H1 (cell line): ENCODE measurements around the gene CYSRT1. TPM values are rescaled to one million over a fixed set of nuclear protein-coding genes. Genes with fewer than 3 reads are reported as not detected.

Source experiments
- CTCF ChIA-PET: fragments of 300-600 bp; sonication (Branson Sonifier 250); formaldehyde crosslinking; loops from one replicate; lab custom pipeline; 2021; ENCODE audit not compliant: partially characterized antibody; lab: Charles Lee
- POLR2A ChIA-PET: fragments of 300-600 bp; sonication (Branson Sonifier 250); formaldehyde crosslinking; loops from one replicate; lab custom pipeline; 2021; ENCODE audit warnings: inconsistent platforms; ENCODE audit not compliant: partially characterized antibody; lab: Charles Lee
- DNase-seq, 2 experiments: peaks; one replicate each; pipeline versions ENCODE4 v3.0.0 to v3.0.0-alpha.2; 2010 to 2022; ENCODE audit warnings: low spot score in 2 of 2, low read depth in 1 of 2, mixed read lengths in 1 of 2
- FAIRE-seq: peaks from 2 replicates; lab custom pipeline; 2011; peaks lifted over from hg19 to GRCh38; lab: Jason Lieb, UNC
- H2AFZ ChIP-seq: 2 replicates; pipeline ENCODE4 v1.8.1; 2012; ENCODE audit warnings: low read length, inconsistent platforms
- H2AK5ac ChIP-seq: 2 replicates; pipeline ENCODE4 v1.6.1; 2013; ENCODE audit warnings: low read depth, low read length
- H2BK120ac ChIP-seq: replicated peaks from 2 replicates; pipeline ENCODE3; 2013; ENCODE audit warnings: low read depth, low read length, inconsistent platforms
- H2BK12ac ChIP-seq: 2 replicates; pipeline ENCODE4 v1.6.1; 2013; ENCODE audit warnings: low read depth, low read length
- H2BK15ac ChIP-seq: 2 replicates; pipeline ENCODE4 v1.6.1; 2013; ENCODE audit warnings: low read length
- H2BK20ac ChIP-seq: 2 replicates; pipeline ENCODE4 v1.6.1; 2013; ENCODE audit warnings: low read length
- H2BK5ac ChIP-seq: 2 replicates; pipeline ENCODE4 v1.6.1; 2013; ENCODE audit warnings: low read depth, low read length
- H3K14ac ChIP-seq: 2 replicates; pipeline ENCODE4 v1.6.1; 2013; ENCODE audit warnings: inconsistent platforms; ENCODE audit not compliant: insufficient read length
- H3K18ac ChIP-seq: 2 replicates; pipeline ENCODE4 v1.6.1; 2013; ENCODE audit warnings: low read length; ENCODE audit errors: extremely low read depth
- H3K23ac ChIP-seq: 2 replicates; pipeline ENCODE4 v1.6.1; 2013; ENCODE audit warnings: inconsistent platforms; ENCODE audit not compliant: insufficient read length
- H3K23me2 ChIP-seq: 2 replicates; pipeline ENCODE4 v1.6.1; 2013; ENCODE audit warnings: low read depth, low read length
- H3K27ac ChIP-seq: 2 replicates; pipeline ENCODE4 v1.6.1; 2011; ENCODE audit warnings: low read depth, low read length, inconsistent platforms
- H3K27me3 ChIP-seq, 4 experiments: replicated peaks in 1 of 4; 1 replicate in 1 of 4; 2 replicates in 3 of 4; pipeline versions ENCODE4 v1.6.1 to v1.8.1; 2011 to 2013; ENCODE audit warnings: low read length in 3 of 4, mild to moderate bottlenecking in 3 of 4, inconsistent platforms in 2 of 4, mixed read lengths in 2 of 4, moderate library complexity in 1 of 4; ENCODE audit not compliant: control insufficient read depth in 3 of 4, insufficient read depth in 3 of 4; ENCODE audit errors: extremely low read depth in 1 of 4
- H3K36me3 ChIP-seq, 4 experiments: 2 replicates each; pipeline versions ENCODE4 v1.6.1 to v1.8.1; 2011 to 2013; ENCODE audit warnings: mild to moderate bottlenecking in 4 of 4, low read length in 3 of 4, moderate library complexity in 2 of 4, control low read depth in 1 of 4, inconsistent platforms in 1 of 4; ENCODE audit not compliant: insufficient read depth in 4 of 4, control insufficient read depth in 2 of 4
- H3K4ac ChIP-seq: replicated peaks from 2 replicates; pipeline ENCODE3; 2013; ENCODE audit warnings: low read length, low read depth, mixed read lengths, inconsistent platforms; ENCODE audit not compliant: insufficient read length
- H3K4me1 ChIP-seq, 4 experiments: replicated peaks in 1 of 4; 1 replicate in 1 of 4; 2 replicates in 3 of 4; pipeline versions ENCODE4 v1.6.1 to v1.8.1; 2011 to 2013; ENCODE audit warnings: low read length in 3 of 4, inconsistent platforms in 2 of 4, mixed read lengths in 1 of 4; ENCODE audit not compliant: insufficient read depth in 4 of 4, control insufficient read depth in 3 of 4
- H3K4me2 ChIP-seq, 2 experiments: 2 replicates each; pipeline versions ENCODE4 v1.6.1 to v1.8.1; 2011 to 2013; ENCODE audit warnings: low read depth in 2 of 2, low read length in 2 of 2, control low read depth in 1 of 2, inconsistent platforms in 1 of 2, mild to moderate bottlenecking in 1 of 2; ENCODE audit not compliant: insufficient read depth in 1 of 2
- H3K4me3 ChIP-seq, 4 experiments: fragments of 200-600, 300-600 bp in 1 of 4; sonication (generic), shearing (Covaris generic), sonication (Bioruptor Twin) in 1 of 4; 2 replicates each; pipeline versions ENCODE4 v1.5.1 to v1.8.1; 2011 to 2016; ENCODE audit warnings: low read length in 4 of 4, low read depth in 3 of 4, control low read depth in 2 of 4, inconsistent platforms in 2 of 4, mild to moderate bottlenecking in 2 of 4, mixed read lengths in 1 of 4, moderate library complexity in 1 of 4; ENCODE audit not compliant: insufficient read depth in 2 of 4; ENCODE audit errors: extremely low read depth in 1 of 4
- H3K56ac ChIP-seq: replicated peaks from 2 replicates; pipeline ENCODE3; 2013; ENCODE audit warnings: low read depth, mild to moderate bottlenecking, mixed read lengths, low read length, inconsistent platforms; ENCODE audit not compliant: insufficient read length
- H3K79me1 ChIP-seq: 2 replicates; pipeline ENCODE4 v1.6.1; 2013; ENCODE audit warnings: low read depth, low read length, control low read depth
- H3K79me2 ChIP-seq, 2 experiments: 2 replicates each; pipeline versions ENCODE4 v1.6.1 to v1.8.1; 2012 to 2013; ENCODE audit warnings: low read length in 2 of 2, mild to moderate bottlenecking in 2 of 2, inconsistent platforms in 1 of 2; ENCODE audit not compliant: insufficient read depth in 2 of 2, control insufficient read depth in 1 of 2
- H3K9ac ChIP-seq, 4 experiments: replicated peaks in 1 of 4; 1 replicate in 1 of 4; 2 replicates in 3 of 4; pipeline versions ENCODE4 v1.6.1 to v1.8.1; 2011 to 2013; ENCODE audit warnings: low read depth in 3 of 4, low read length in 3 of 4, control low read depth in 2 of 4, mild to moderate bottlenecking in 2 of 4, moderate library complexity in 2 of 4, inconsistent platforms in 1 of 4; ENCODE audit errors: extremely low read depth in 1 of 4
- H3K9me3 ChIP-seq, 2 experiments: 2 replicates each; pipeline versions ENCODE4 v1.6.1 to v1.8.1; 2012 to 2013; ENCODE audit warnings: mild to moderate bottlenecking in 2 of 2, moderate library complexity in 2 of 2, control low read depth in 1 of 2, inconsistent platforms in 1 of 2, low read depth in 1 of 2, low read length in 1 of 2, mixed read lengths in 1 of 2; ENCODE audit not compliant: insufficient read depth in 2 of 2
- H4K20me1 ChIP-seq, 2 experiments: replicated peaks in 1 of 2; 2 replicates each; pipeline versions ENCODE3 to v1.8.1; 2011 to 2013; ENCODE audit warnings: inconsistent platforms in 2 of 2, low read length in 2 of 2, mild to moderate bottlenecking in 1 of 2; ENCODE audit not compliant: insufficient read depth in 2 of 2, control insufficient read depth in 1 of 2
- H4K5ac ChIP-seq: 2 replicates; pipeline ENCODE4 v1.6.1; 2013; ENCODE audit warnings: low read length, low read depth, mixed read lengths, inconsistent platforms; ENCODE audit not compliant: insufficient read length
- H4K8ac ChIP-seq: 2 replicates; pipeline ENCODE4 v1.8.0; 2013; ENCODE audit warnings: mild to moderate bottlenecking, moderate library complexity, low read length, inconsistent platforms; ENCODE audit not compliant: insufficient read depth; ENCODE audit errors: extremely low read depth
- H4K91ac ChIP-seq: replicated peaks from 2 replicates; pipeline ENCODE3; 2013; ENCODE audit warnings: low read length, mixed read lengths, inconsistent platforms; ENCODE audit not compliant: insufficient read length
- KDM4A ChIP-seq: IDR thresholded peaks from one replicate; pipeline ENCODE4 v1.7.1; 2012; ENCODE audit warnings: low read depth, mild to moderate bottlenecking, moderate library complexity, low read length, inconsistent platforms; ENCODE audit not compliant: severe bottlenecking
- MAX ChIP-seq: IDR thresholded peaks from 2 replicates; pipeline ENCODE4 v1.6.1; 2012; ENCODE audit warnings: inconsistent platforms
- SAP30 ChIP-seq: fragments of 300-600 bp; sonication (generic); IDR thresholded peaks from 2 replicates; pipeline ENCODE4 v1.7.1; 2012; ENCODE audit warnings: low read length, moderate library complexity, mild to moderate bottlenecking, inconsistent platforms; ENCODE audit not compliant: insufficient read depth, insufficient replicate concordance
- WGBS, 2 experiments: shearing (Covaris generic) in 1 of 2; methylation state at CpG; one replicate each; pipeline versions ENCODE4 v1.1.6 to v1.1.7; 2013 to 2015; ENCODE audit warnings: low lambda C conversion rate in 2 of 2, mixed read lengths in 2 of 2, inconsistent platforms in 1 of 2, low coverage in 1 of 2, missing lambda C conversion rate in 1 of 2; ENCODE audit not compliant: insufficient replicate concordance in 2 of 2, insufficient coverage in 1 of 2, insufficient read length in 1 of 2; ENCODE audit errors: extremely low coverage in 1 of 2, missing lambda C conversion rate in 1 of 2; 5-methylcytosine and 5-hydroxymethylcytosine counted together
- polyA plus RNA-seq, 7 experiments: library from polyadenylated mRNA; depleted of rRNA in 3 of 7; stranded (reverse) in 5 of 7; unstranded in 2 of 7; fragments of >200 nt in 5 of 7; fragments of 200-250 nt in 2 of 7; gene quantifications; 1 replicate in 5 of 7; 2 replicates in 1 of 7; 4 replicates in 1 of 7; pipeline versions ENCODE4 v1.2.1 to v1.2.3, GENCODE V29; 2011 to 2013; ENCODE audit warnings: missing spikeins in 2 of 7, mixed read lengths in 2 of 7
- total RNA-seq: library from RNA; stranded (reverse); fragmentation: NEBNext Ultra II Directional; extraction: Animal tissue kit (Norgen Biotek cat#: 25700); gene quantifications from 2 replicates; pipeline ENCODE4 v1.2.1, GENCODE V29; 2021

CYSRT1 gene
- total and polyA plus RNA-seq, 2 of the 8 experiments (the other 6 are each of a cell fraction or from before 2014, with no cell fraction given): 1.0 to 6.5 TPM

- no peaks in the 10 kb centered on the region for H3K9me3 ChIP-seq
- WGBS, 2 experiments: 16% methylated on average over 27 of the region's 88 CpGs; no CpG with 5 or more reads in 1 of the 2 experiments
- peak within 1 kb of the TSS; percentile 87 for H3K18ac ChIP-seq
- H3K4me2 ChIP-seq: peak within 1 kb of the TSS; percentile 77 to 95
- peak within 1 kb of the TSS; percentile 49; the same call in 1 of the 2 replicates for H2BK5ac ChIP-seq
- H3K4me3 ChIP-seq: peak within 1 kb of the TSS; percentile 42 to 92 (median 76)
- H3K79me2 ChIP-seq: no peaks in the 10 kb centered on the region
- ChIA-PET POLR2A (interaction anchor here (0.6 to 69.9 kb wide), 13 partner anchors 9 to 93 kb away, joined by 3 to 1462 read pairs (median 3); partner anchors contain the start of genes ANAPC2, NDOR1, NELFB and SSNA1), CTCF (interaction anchor here (0.9 to 20.2 kb wide), 11 partner anchors 9 to 390 kb away, joined by 3 to 204 read pairs (median 5); partner anchors contain the start of genes ANAPC2, SSNA1, TPRN and TUBB4B)
- H3K23ac ChIP-seq: no peak within 1 kb of the TSS
- H3K36me3 ChIP-seq: no peaks in the 10 kb centered on the region; a peak in 1 of 8 replicates
- DNase-seq: no peak
- no peak within 1 kb of the TSS for H3K4ac ChIP-seq
- no peak within 1 kb of the TSS for H2BK12ac ChIP-seq
- H4K91ac ChIP-seq: peak within 1 kb of the TSS; percentile 73
- FAIRE-seq: no peak
- H3K23me2 ChIP-seq: peaks cover 18% of the 10 kb centered on the region; the same call in 1 of the 2 replicates
- no peak within 1 kb of the TSS for H2AFZ ChIP-seq
- no peak within 1 kb of the TSS for H3K14ac ChIP-seq
- H3K56ac ChIP-seq: no peak within 1 kb of the TSS
- H3K27ac ChIP-seq: no peak within 1 kb of the TSS
- 0 out of 2 replicates have a peak within 1 kb of the TSS, but pooled peaks have one; percentile 61 for H2BK15ac ChIP-seq
- no peak within 1 kb of the TSS for H2BK20ac ChIP-seq
- peak within 1 kb of the TSS in 1 of 4 experiments; percentile 54; a peak in 2 of 7 replicates for H3K9ac ChIP-seq
- H3K79me1 ChIP-seq: no peaks in the 10 kb centered on the region
- H2AK5ac ChIP-seq: peak within 1 kb of the TSS; percentile 26; the same call in 1 of the 2 replicates
- H4K8ac ChIP-seq: no peak within 1 kb of the TSS; the same call in 1 of the 2 replicates
- peaks cover 0 to 6% of the 10 kb centered on the region in 2 experiments for H4K20me1 ChIP-seq
- H2BK120ac ChIP-seq: no peak within 1 kb of the TSS
- peak within 1 kb of the TSS; percentile 77 for H4K5ac ChIP-seq
- no peaks in the 10 kb centered on the region; a peak in 2 of 7 replicates for H3K27me3 ChIP-seq
- TF ChIP-seq SAP30: no peak
- TF ChIP-seq KDM4A: peak; percentile 79
- TF ChIP-seq MAX: 0 out of 2 replicates have a peak, but pooled peaks have one; percentile 40
- TF ChIP-seq, all 59 proteins: peak for 2
- H3K4me1 ChIP-seq: peaks cover 0 to 19% (median 10%) of the 10 kb centered on the region in 4 experiments; a peak in 5 of 7 replicates
These were observed 2.5 kb upstream of the CYSRT1 start, which contains the start of gene RNF208 for GRCh38 chr9:137222190-137223077. RNF208 (minus strand) TSS chr9:137222240; CDS start chr9:137221212, 1,028 bp downstream.
